ENCODE measurements around the gene DDA1. TPM values are rescaled to one million over a fixed set of nuclear protein-coding genes. Genes with fewer than 3 reads are reported as not detected.

Gene DDA1
- total and polyA plus RNA-seq, 7 experiments from 2014 or later = 19.7 to 41.9 (median 37.2) TPM

GRCh38 chr19:17336872-17337674, 27.7 kb downstream of the DDA1 start, which contains the start of gene GTPBP3:
Gene GTPBP3, plus strand, starts transcription at chr19:17337553. Its CDS starts 59 bp downstream, at chr19:17337612.
- Mint-ChIP-seq H3K4me3 (peak within 1 kb of the TSS; percentile 86 to 96 (median 92)), H3K36me3 (peaks cover 0 to 9% (median 0%) of the 10 kb centered on the region in 5 donors), H3K27me3 (no peaks in the 10 kb centered on the region), H3K9me3 (peaks cover 0 to 3% (median 0%) of the 10 kb centered on the region in 11 donors), H3K4me1 (peaks cover 22 to 55% (median 27%) of the 10 kb centered on the region in 7 donors), H3K27ac (peak within 1 kb of the TSS; percentile 78 to 95 (median 93))
- peak within 1 kb of the TSS; percentile 79 for H3K27ac ChIP-seq (ENCODE audit: low read depth, low read length)
- H3K9me3 ChIP-seq (ENCODE audit: control insufficient read depth in 2 of 3, low read length in 3 of 3) = no peaks in the 10 kb centered on the region
- intact Hi-C loops (cut with micrococcal nuclease) = loop anchor here (1.0 to 5.0 kb wide), 13 partner anchors 9 to 262 kb away; partner anchors contain the start of genes BABAM1 (in 2 of the 2), DDA1 (in 2 of the 2), HAUS8 (in 2 of the 2) and MYO9B (in 2 of the 2)
- no peaks in the 10 kb centered on the region for H3K27me3 ChIP-seq (ENCODE audit: control insufficient read depth in 2 of 2, insufficient read depth in 2 of 2, low read length in 2 of 2)
- ATAC-seq (peak; percentile 96), DNase-seq (peak; percentile 84 to 99 (median 95))
- H3K4me3 ChIP-seq (ENCODE audit: low read length) = peak within 1 kb of the TSS; percentile 76
- peaks cover 0 to 11% (median 0%) of the 10 kb centered on the region in 3 experiments for H3K36me3 ChIP-seq (ENCODE audit: control insufficient read depth in 2 of 3, insufficient read depth in 3 of 3, low read length in 3 of 3)
- ChIA-PET POLR2A (interaction anchor here (0.6 to 6.3 kb wide), 5 partner anchors 10 to 53 kb away, joined by 3 to 56 read pairs (median 3); partner anchors contain the start of genes DDA1 and MRPL34), CTCF (no interaction called here)
- H3K4me1 ChIP-seq (ENCODE audit: control insufficient read depth in 2 of 2, insufficient read depth in 2 of 2, low read length in 2 of 2) = peaks cover 16 to 22% of the 10 kb centered on the region in 2 donors

DNA sequence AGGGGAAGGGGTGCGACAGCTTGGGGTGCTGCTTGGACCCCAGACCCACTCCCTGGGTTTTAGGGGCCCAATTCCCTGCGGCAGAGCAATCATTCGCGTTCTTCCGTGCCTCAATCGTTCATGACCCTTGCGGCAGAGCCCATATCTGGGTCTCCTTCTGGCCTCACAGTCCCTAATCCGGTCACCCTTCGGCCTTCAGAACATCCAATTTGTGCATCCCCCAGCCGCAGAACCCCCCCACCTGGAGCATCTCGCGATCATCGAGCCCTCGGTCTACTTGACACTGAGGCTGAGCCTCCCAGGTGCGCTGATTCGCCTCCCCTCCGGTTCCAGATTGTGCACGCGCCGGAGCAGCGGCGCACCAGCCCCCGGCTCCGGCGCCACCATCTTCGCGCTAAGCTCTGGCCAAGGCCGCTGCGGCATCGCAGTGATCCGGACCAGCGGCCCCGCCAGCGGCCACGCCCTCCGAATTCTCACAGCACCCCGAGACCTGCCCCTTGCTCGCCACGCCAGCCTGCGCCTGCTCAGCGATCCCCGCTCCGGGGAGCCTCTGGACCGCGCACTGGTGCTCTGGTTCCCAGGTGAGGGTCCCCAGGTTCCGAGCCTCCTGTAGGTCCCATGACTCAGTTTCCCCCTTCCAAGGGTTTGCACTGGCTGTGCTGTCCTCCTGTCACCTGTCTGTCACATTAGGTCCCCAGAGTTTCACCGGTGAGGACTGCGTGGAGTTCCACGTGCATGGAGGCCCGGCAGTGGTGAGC, 28.5 kb downstream of the DDA1 start:
- POLR2A ChIA-PET = interaction anchor here (0.5 to 6.3 kb wide), 4 partner anchors 24 to 52 kb away, joined by 3 to 56 read pairs (median 4); partner anchors contain the start of genes DDA1 and MRPL34
- peaks cover 0 to 5% (median 0%) of the 10 kb centered on the region in 5 donors for H3K36me3 Mint-ChIP-seq
- CTCF ChIA-PET = no interaction called here
- Histone ChIP-seq H3K9me3 (ENCODE audit: control insufficient read depth in 2 of 3, low read length in 3 of 3) (no peaks in the 10 kb centered on the region), H3K4me3 (ENCODE audit: low read length) (peak overlapping the region; percentile 76), H3K27ac (ENCODE audit: low read depth, low read length) (peak overlapping the region; percentile 79), H3K4me1 (ENCODE audit: control insufficient read depth in 2 of 2, insufficient read depth in 2 of 2, low read length in 2 of 2) (peaks cover 16 to 22% of the 10 kb centered on the region in 2 donors), H3K27me3 (ENCODE audit: control insufficient read depth in 2 of 2, insufficient read depth in 2 of 2, low read length in 2 of 2) (no peaks in the 10 kb centered on the region), H3K36me3 (ENCODE audit: control insufficient read depth in 2 of 3, insufficient read depth in 3 of 3, low read length in 3 of 3) (peaks cover 0 to 11% (median 0%) of the 10 kb centered on the region in 3 experiments)
- H3K4me1 Mint-ChIP-seq = peaks cover 19 to 50% (median 23%) of the 10 kb centered on the region in 7 donors
- intact Hi-C loops (cut with micrococcal nuclease) = loop anchor here (1.0 to 5.0 kb wide), 13 partner anchors 10 to 263 kb away; partner anchors contain the start of genes BABAM1 (in 2 of the 2), DDA1 (in 2 of the 2), HAUS8 (in 2 of the 2) and MYO9B (in 2 of the 2)
- H3K4me3 Mint-ChIP-seq = peak overlapping the region; percentile 86 to 96 (median 92)
- H3K27ac Mint-ChIP-seq = peak overlapping the region; percentile 78 to 95 (median 93)
- H3K9me3 Mint-ChIP-seq = peaks cover 0 to under 1% (median 0%) of the 10 kb centered on the region in 11 donors
- ATAC-seq (no peak), DNase-seq (peak in 1 of 9 donors; percentile 59)
- H3K27me3 Mint-ChIP-seq = no peaks in the 10 kb centered on the region

- H3K27ac ChIP-seq (ENCODE audit: low read depth, low read length) = peak overlapping the region; percentile 79
These were observed 29.2 kb downstream of the DDA1 start for GRCh38 chr19:17338433-17339078.

GRCh38 chr19:17339088-17339741, 29.9 kb downstream of the DDA1 start:
- Mint-ChIP-seq H3K4me1 (peaks cover 9 to 39% (median 17%) of the 10 kb centered on the region in 7 donors), H3K27ac (peak overlapping the region in 1 of 9 donors; percentile 17), H3K9me3 (no peaks in the 10 kb centered on the region), H3K36me3 (peaks cover 0 to 2% (median 0%) of the 10 kb centered on the region in 5 donors), H3K27me3 (no peaks in the 10 kb centered on the region), H3K4me3 (peak overlapping the region in 9 of 10 donors; percentile 42 to 90 (median 70))
- Histone ChIP-seq H3K9me3 (ENCODE audit: control insufficient read depth in 2 of 3, low read length in 3 of 3) (no peaks in the 10 kb centered on the region), H3K27me3 (ENCODE audit: control insufficient read depth in 2 of 2, insufficient read depth in 2 of 2, low read length in 2 of 2) (no peaks in the 10 kb centered on the region), H3K36me3 (ENCODE audit: control insufficient read depth in 2 of 3, insufficient read depth in 3 of 3, low read length in 3 of 3) (peaks cover 0 to 11% (median 0%) of the 10 kb centered on the region in 3 experiments), H3K4me3 (ENCODE audit: low read length) (no peak overlapping the region), H3K27ac (ENCODE audit: low read depth, low read length) (no peak overlapping the region), H3K4me1 (ENCODE audit: control insufficient read depth in 2 of 2, insufficient read depth in 2 of 2, low read length in 2 of 2) (peaks cover 11 to 16% of the 10 kb centered on the region in 2 donors)
- ATAC-seq = no peak
- peak in 1 of 9 donors; percentile 52 for DNase-seq
- POLR2A ChIA-PET = interaction anchor here (0.5 to 0.8 kb wide), 5 partner anchors 9 to 112 kb away, joined by 3 to 4 read pairs (median 3); no protein-coding TSS in a partner anchor
- CTCF ChIA-PET = interaction anchor here (0.6 kb wide), 1 partner anchor 47 kb away, joined by 3 read pairs; no protein-coding TSS in a partner anchor
- intact Hi-C loops (cut with micrococcal nuclease) = loop anchor here in 1 of 2 donors (5.0 kb wide), 1 partner anchor 68 kb away; the partner anchor contains the start of gene BST2

More at GRCh38 chr19:17338433-17339078, 29.2 kb downstream of the DDA1 start:
- Mint-ChIP-seq H3K4me1 (peaks cover 15 to 44% (median 22%) of the 10 kb centered on the region in 7 donors), H3K27ac (peak overlapping the region in 4 of 9 donors; percentile 17 to 93 (median 54)), H3K9me3 (no peaks in the 10 kb centered on the region), H3K4me3 (peak overlapping the region; percentile 55 to 96 (median 91)), H3K36me3 (peaks cover 0 to 5% (median 0%) of the 10 kb centered on the region in 5 donors), H3K27me3 (no peaks in the 10 kb centered on the region)
- CTCF ChIA-PET = interaction anchor here (0.6 kb wide), 1 partner anchor 48 kb away, joined by 3 read pairs; no protein-coding TSS in a partner anchor
- H3K4me3 ChIP-seq (ENCODE audit: low read length) = peak overlapping the region; percentile 76
- DNase-seq (no peak), ATAC-seq (no peak)
- POLR2A ChIA-PET = interaction anchor here (0.5 to 0.6 kb wide), 4 partner anchors 11 to 55 kb away, joined by 3 to 4 read pairs (median 4); no protein-coding TSS in a partner anchor
- H3K27me3 ChIP-seq (ENCODE audit: control insufficient read depth in 2 of 2, insufficient read depth in 2 of 2, low read length in 2 of 2) = no peaks in the 10 kb centered on the region
- H3K9me3 ChIP-seq (ENCODE audit: control insufficient read depth in 2 of 3, low read length in 3 of 3) = no peaks in the 10 kb centered on the region
- intact Hi-C loops (cut with micrococcal nuclease) = loop anchor here in 1 of 2 donors (5.0 kb wide), 1 partner anchor 69 kb away; the partner anchor contains the start of gene BST2
- H3K36me3 ChIP-seq (ENCODE audit: control insufficient read depth in 2 of 3, insufficient read depth in 3 of 3, low read length in 3 of 3) = peaks cover 0 to 11% (median 0%) of the 10 kb centered on the region in 3 experiments
- peaks cover 16 to 22% of the 10 kb centered on the region in 2 donors for H3K4me1 ChIP-seq (ENCODE audit: control insufficient read depth in 2 of 2, insufficient read depth in 2 of 2, low read length in 2 of 2)

- Mint-ChIP-seq H3K27me3 (no peaks in the 10 kb centered on the region), H3K4me3 (peak overlapping the region in 2 of 10 donors; percentile 25 to 40), H3K27ac (no peak overlapping the region), H3K4me1 (peaks cover 5 to 29% (median 10%) of the 10 kb centered on the region in 7 donors), H3K9me3 (no peaks in the 10 kb centered on the region), H3K36me3 (peaks cover 0 to 2% (median 0%) of the 10 kb centered on the region in 5 donors)
- POLR2A ChIA-PET = no interaction called here
- H3K9me3 ChIP-seq (ENCODE audit: control insufficient read depth in 2 of 3, low read length in 3 of 3) = no peaks in the 10 kb centered on the region
- intact Hi-C loops (cut with micrococcal nuclease) = no loop called here
- H3K36me3 ChIP-seq (ENCODE audit: control insufficient read depth in 2 of 3, insufficient read depth in 3 of 3, low read length in 3 of 3) = peaks cover 0 to 11% (median 0%) of the 10 kb centered on the region in 3 experiments
- ATAC-seq = no peak
- DNase-seq = no peak
- no peak overlapping the region for H3K4me3 ChIP-seq (ENCODE audit: low read length)
- peaks cover 6 to 10% of the 10 kb centered on the region in 2 donors for H3K4me1 ChIP-seq (ENCODE audit: control insufficient read depth in 2 of 2, insufficient read depth in 2 of 2, low read length in 2 of 2)
- H3K27ac ChIP-seq (ENCODE audit: low read depth, low read length) = no peak overlapping the region
- CTCF ChIA-PET = no interaction called here
- no peaks in the 10 kb centered on the region for H3K27me3 ChIP-seq (ENCODE audit: control insufficient read depth in 2 of 2, insufficient read depth in 2 of 2, low read length in 2 of 2)
These were observed 31.0 kb downstream of the DDA1 start for GRCh38 chr19:17340302-17340870.

All from naive thymus-derived CD4-positive, alpha-beta T cell (primary cell).